ENCODE measurements around the gene LSAMP.

LSAMP gene

GRCh38 chr3:116161575-116162525 is 283.4 kb downstream of the LSAMP start:
- DNase-seq (ENCODE audit: low read depth) = no peak

DNA sequence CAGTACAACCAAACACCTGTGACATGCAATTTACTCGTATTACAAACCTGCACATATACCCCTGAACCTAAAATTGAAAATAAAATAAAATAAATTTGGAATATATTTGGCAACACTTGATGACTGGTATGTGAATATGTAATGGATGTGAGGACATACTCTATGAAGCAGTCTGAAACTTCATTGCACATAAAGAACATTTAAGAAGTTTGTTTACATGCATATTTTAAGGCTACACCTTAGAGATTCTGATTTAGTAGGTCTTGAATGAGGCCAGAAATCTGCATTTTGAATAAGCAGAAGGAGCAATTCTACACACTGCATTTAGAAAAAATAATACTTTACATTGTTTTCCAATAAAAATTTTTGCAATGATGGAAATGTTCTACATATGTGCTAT is 284.7 kb downstream of the LSAMP start:
- no peak for DNase-seq (ENCODE audit: low read depth)

DNA sequence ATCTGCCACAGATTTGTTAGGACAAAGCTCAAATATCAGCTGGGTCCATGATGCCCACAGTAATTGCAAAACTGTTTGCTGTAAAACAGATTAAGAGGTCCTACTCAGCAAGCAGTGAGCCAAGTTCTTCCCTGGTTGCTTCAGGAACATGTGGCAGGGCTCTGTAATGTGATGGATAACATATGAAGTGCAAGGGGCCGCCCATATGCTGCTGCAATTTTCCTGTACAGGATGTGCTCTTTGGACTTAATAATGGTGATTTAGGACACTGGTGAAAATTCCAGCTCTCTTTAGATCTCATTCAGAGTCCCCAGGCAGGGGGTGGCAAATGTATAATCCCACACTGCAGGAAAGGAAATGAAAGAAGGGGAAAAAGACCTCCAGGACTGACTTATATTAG is 289.4 kb downstream of the LSAMP start:
- DNase-seq (ENCODE audit: low read depth) = no peak

- no peak for DNase-seq (ENCODE audit: low read depth)
Observed at GRCh38 chr3:116154389-116154788, 290.9 kb downstream of the LSAMP start.

GRCh38 chr3:116153174-116153573 is 292.1 kb downstream of the LSAMP start:
- DNase-seq (ENCODE audit: low read depth) = peak; percentile 42

DNA sequence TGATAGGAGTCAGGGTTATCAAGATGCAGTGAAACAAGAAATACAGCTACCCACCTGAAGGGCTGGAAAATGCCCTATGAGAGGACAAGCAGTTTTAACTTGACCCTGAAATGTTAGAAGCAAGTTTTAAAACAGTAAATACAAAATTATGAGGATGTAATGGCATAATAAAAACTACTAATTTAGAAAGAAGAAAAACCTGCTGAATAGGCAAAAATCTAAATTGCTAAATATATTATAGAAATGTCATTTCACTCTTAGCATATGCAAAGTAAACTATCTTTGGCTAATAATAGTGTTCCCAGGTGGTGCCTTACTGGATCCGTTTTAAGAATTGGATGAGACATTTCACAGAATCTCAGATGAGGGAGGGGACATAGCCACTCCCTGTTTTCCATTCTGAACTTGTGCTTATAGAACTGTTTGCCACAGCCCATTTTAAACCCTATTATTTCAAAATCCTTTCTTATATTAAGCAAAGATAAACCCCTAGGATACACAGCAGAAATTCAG is 294.6 kb downstream of the LSAMP start:
- no peak for DNase-seq (ENCODE audit: low read depth)

- peak; percentile 59 for DNase-seq (ENCODE audit: low read depth)
Observed at GRCh38 chr3:116148881-116149851, 296.1 kb downstream of the LSAMP start.

- DNase-seq (ENCODE audit: low read depth) = no peak
Observed at GRCh38 chr3:116145613-116146012, 299.7 kb downstream of the LSAMP start.

DNA sequence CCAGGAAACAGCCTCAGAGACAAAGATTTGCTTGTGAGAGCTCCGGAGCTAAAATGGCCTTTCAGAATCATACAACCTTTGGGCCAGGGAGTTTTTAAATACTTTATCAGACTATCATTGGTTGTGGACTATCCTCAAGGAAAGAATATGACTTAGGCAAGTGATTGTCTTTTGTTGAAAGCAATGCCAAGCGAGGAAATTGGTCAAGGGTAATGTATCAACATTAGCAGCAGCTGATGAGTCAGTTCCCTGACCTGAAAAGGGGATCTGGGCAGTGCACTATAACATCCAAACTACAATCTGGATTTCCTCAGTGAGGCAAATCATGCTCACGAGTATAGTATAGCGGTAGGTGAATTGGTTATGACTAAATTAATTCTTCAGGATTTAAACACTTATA is 303.6 kb downstream of the LSAMP start:
- DNase-seq (ENCODE audit: low read depth) = peak; percentile 15

DNA sequence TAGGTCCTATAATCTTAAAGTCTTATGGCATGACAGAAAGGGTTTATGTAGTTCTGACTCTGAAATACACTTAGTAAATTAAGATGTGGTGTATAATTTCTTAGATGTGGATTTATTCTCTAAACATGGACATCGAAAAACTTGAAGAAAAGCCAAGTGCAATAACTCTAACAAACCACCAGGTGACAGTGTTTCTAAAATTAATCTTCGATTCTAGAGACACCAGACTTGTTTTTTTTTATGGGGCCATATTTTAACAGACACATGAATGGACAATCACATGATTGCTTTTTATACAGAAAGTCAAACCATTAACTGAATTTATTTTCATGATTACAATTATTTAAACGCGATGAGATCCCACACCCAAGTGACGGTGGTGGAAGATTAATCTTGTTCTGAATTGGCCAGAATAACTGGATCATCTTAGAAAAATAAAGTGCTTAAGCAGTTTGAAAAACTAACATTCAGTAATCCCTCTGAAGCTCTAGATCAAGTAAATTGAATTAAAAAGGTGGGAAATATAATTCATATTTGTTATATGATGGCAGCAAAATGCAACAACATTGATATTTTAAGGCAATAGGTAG is 305.1 kb downstream of the LSAMP start:
- DNase-seq (ENCODE audit: low read depth) = peak; percentile 71

DNA sequence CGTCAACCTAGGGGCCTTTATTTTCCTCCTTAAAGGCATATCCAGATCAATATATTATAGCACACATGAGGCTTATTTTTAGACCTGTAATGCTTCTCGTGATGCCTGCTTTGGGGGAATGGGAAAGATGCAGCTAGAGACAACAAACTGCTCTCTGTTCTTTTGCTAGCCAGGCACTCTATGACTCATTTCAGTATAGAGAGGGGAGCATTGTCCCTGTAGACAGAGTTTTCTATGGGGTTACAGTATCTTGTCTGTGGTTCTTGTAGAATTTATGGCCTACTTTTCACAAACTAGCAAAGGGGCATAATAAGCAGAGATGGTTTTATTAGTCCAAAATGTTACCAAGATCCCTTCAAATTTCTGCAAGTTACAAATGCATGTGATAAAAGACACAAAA is 305.6 kb downstream of the LSAMP start:
- DNase-seq (ENCODE audit: low read depth) = no peak

DNA sequence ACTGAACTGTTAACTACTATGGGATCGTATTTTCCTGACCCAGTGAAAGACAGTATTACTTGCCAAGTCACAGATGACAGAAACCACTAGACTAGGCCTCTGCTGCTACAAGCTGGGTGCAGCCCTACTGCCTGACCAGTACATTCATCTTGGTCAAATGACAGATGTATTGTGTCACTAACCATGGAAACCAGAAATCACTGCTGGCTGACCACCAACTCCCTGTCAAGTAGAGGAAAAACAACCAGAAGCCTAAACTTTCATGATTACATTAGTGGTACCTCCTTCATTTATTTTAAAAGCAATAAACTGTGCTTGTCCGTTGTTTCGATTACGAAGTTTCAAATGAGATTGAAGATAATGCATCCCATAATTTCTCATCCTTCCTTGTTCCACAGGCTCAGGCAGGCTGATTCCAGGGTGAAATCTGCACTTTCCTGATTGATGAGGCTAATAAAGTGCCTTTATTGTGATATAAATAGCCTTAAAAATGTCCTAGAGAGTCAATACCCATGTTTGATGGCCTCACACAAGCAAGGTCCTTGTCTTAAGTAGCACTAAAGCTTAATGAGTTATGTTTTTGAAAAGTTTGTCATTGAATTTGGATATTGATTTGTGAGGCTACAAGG is 309.7 kb downstream of the LSAMP start:
- DNase-seq (ENCODE audit: low read depth) = peak; percentile 29

GRCh38 chr3:116129187-116129946 is 315.9 kb downstream of the LSAMP start:
- no peak for DNase-seq (ENCODE audit: low read depth)

DNA sequence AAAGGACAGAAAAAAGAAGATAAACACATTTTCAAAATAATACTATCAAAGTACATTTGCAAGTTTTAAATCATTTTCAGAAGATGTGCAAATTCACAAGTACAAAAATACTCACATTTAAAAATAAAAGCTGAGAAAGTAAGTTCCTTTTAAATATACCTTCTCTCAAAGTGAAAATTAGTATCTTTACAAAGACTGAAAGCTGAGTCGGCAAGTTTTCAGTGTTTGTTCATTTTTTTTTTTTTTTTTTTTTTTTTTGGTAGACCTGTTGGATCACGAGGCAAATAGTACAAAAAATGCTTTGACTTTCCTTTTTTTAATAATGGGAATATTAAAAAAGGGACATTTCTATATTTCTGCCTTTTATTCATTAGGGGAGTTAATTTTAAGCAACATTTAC is 317.8 kb downstream of the LSAMP start:
- no peak for DNase-seq (ENCODE audit: low read depth)

GRCh38 chr3:116124166-116124565 is 321.1 kb downstream of the LSAMP start:
- no peak for DNase-seq (ENCODE audit: low read depth)

DNA sequence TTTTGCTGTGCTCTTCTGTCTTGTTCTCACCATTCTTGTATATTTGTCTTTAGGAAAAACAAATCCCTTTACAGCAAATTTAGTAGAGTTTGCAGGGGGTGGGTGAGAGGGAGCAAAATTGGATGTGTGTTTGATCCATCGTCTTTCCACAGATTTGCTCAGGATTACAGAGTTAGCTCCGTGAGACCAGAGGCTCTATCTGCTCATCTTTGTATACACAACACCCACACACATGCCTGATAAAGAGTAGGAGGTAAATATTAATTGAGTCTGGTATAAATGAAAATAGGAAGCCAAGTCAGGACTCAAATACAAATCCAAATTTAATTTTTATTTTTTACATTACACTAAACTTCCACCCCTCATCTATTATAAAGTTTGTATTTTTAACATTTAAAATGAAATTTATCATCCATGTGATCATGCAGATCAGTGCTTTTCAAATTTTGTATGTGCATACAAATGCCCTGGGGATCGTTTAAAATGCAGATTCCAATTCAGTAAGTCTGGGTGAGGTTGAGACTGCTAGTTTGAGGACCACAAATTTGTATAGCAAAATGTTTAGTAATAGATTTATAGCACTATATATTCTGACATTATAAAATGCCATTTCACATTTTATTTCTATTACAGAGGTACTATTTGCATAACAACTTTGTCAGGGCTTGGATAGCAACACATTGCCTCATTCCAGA is 326.7 kb downstream of the LSAMP start:
- no peak for DNase-seq (ENCODE audit: low read depth)

GRCh38 chr3:116114586-116114985 is 330.7 kb downstream of the LSAMP start:
- DNase-seq (ENCODE audit: low read depth) = no peak

- no peak for DNase-seq (ENCODE audit: low read depth)
Observed at GRCh38 chr3:116112696-116113095, 332.6 kb downstream of the LSAMP start.

DNA sequence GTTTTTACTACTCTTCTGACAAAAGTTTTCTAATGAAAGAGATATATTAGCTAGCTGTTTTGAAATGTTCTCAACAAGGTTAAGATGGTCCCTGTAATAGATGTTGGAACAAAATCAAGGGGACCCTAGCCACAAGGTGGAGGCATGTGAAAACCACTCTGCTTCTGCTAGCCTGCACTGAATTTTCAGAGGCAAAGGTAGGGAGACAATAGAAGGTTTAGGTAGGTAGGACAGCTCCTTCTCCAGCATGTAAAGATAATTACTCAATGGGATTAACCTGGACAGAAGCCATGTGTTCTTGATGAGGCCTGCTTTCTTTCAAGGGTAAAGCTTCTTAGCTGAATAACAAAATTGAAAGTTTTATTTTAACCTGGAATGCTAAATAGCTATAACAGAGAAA is 333.5 kb downstream of the LSAMP start:
- no peak for DNase-seq (ENCODE audit: low read depth)

- DNase-seq (ENCODE audit: low read depth) = no peak
Observed at GRCh38 chr3:116103868-116104530, 341.3 kb downstream of the LSAMP start.

Measured in ELR (cell line).